ENCODE data around the gene CACHD1.
A peak's percentile ranks its signal among the peaks of the same experiment; 100 is the strongest.

Gene CACHD1

DNA sequence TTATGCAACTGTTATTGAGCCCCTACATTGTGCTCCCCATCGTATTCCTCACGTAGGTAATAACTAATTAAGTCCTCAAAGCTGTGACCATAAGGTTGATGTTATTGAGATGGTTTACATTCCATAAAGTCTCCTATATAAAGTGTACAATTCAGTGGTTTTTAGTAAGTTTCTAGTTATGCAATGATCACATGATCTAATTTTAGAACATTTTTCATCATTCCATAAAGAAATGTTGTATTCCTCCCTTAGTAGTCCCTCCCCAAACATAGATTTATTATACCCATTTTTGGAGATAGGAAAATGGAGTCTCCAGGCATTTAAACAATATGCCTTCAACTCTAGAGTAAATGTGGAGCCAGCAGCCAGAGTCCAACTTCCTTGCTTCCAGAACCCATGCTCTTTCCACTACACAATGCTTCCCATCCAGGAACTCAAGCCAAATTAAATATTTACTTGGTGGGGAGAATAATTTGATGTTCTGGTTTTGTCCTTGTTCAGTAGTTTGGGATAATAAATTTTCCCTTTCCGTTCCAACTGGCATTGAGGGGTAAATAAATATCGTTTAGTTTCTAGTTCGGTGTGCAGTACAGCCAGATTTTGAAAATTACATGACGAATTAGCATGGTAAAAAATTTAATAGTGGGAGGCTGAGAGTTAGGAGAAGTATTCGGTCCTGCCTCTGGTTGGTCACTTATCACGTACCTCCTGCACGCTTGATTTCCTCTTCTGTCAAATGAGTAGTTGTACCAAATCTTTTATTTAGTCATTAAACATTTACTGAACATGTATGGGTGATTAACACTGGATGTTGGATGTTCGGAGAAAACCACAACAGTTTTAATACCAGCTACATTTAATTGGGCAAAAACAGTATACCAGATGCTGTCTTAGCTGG is 66.3 kb downstream of the CACHD1 start:
- no peak for DNase-seq (ENCODE audit: low read depth)
- no peak overlapping the region for H3K4me3 ChIP-seq (replicated peaks; ENCODE audit: low read depth, low read length)
- TF ChIP-seq, protein P1, sequence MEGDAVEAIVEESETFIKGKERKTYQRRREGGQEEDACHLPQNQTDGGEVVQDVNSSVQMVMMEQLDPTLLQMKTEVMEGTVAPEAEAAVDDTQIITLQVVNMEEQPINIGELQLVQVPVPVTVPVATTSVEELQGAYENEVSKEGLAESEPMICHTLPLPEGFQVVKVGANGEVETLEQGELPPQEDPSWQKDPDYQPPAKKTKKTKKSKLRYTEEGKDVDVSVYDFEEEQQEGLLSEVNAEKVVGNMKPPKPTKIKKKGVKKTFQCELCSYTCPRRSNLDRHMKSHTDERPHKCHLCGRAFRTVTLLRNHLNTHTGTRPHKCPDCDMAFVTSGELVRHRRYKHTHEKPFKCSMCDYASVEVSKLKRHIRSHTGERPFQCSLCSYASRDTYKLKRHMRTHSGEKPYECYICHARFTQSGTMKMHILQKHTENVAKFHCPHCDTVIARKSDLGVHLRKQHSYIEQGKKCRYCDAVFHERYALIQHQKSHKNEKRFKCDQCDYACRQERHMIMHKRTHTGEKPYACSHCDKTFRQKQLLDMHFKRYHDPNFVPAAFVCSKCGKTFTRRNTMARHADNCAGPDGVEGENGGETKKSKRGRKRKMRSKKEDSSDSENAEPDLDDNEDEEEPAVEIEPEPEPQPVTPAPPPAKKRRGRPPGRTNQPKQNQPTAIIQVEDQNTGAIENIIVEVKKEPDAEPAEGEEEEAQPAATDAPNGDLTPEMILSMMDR (IDR thresholded peaks at IDR 0.05; ENCODE audit: low read length, missing control alignments): no peak

DNA sequence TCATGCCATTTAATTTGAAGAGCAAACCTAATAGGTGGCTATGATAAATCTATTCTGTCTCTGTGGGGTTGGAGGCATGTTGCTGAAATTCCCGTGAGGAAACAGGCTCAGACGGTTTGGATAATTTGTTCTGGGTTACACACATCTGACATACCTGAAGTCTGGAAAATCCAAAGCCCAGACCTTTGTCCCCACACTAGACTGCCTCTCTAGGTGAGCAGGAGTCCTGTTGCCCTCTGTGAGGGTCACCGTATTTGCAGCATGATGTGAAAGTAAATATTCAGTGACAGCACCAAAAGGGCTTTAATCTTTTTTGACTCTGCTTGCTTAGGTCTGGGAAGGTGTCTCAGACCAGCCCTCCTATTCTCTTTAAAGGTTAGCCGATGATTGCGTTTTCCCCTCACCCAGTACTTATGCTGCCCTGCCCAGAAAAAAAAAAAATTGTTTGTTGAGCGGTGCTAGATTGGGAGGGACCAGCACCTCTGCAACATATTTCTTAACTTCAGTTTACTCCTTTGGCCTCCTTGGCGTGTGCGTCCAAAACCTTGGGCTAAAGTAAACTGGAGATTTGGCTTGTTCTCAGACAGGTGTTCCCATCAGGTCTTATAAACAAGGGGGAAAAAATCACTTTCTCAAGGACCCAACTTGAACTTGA is 67.0 kb downstream of the CACHD1 start:
- no peak overlapping the region for H3K4me3 ChIP-seq (replicated peaks; ENCODE audit: low read depth, low read length)
- TF ChIP-seq, protein P1 (IDR thresholded peaks at IDR 0.05; ENCODE audit: low read length, missing control alignments): no peak
- no peak for DNase-seq (ENCODE audit: low read depth)

DNA sequence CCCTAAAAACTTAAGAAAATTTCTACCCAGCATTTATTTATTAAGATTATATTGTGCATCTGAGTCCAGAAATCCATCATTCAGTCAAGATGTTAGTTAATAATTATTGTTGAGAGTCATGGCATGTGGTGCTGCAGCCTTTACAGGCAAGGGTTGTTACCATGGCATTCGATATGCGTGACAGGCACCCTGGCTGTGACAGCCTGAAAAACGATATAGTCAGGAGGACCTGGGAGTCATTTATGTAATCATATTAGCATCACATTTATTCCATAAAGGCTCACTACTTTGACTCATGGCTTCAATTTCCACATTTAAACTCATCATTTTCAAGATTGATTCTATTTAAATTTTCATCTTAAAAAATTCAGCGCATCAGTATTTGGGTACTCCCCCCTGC is 68.0 kb downstream of the CACHD1 start:
- no peak overlapping the region for H3K4me3 ChIP-seq (replicated peaks; ENCODE audit: low read depth, low read length)
- TF ChIP-seq, protein P1 (IDR thresholded peaks at IDR 0.05; ENCODE audit: low read length, missing control alignments): no peak
- DNase-seq (ENCODE audit: low read depth): no peak

DNA sequence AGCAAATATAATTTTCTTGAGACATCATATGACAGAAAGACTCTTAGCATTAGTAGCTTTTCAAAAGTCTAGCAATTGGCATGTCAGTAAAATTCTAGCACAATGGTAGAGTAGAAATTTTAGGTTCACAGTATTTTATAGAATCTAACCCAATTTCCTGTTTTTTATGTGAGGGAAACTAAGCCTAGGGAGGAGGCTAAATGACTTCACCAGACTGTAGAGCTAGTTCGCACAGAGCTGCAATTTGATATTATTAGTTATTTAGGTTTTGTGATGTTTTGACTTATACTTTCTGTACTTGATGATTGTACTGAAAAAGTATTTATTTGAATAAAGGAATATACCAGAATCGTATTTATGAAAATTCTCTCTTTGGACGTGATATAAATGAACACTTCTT is 68.5 kb downstream of the CACHD1 start:
- no peak overlapping the region for H3K4me3 ChIP-seq (replicated peaks; ENCODE audit: low read depth, low read length)
- no peak for DNase-seq (ENCODE audit: low read depth)
- TF ChIP-seq, protein P1 (IDR thresholded peaks at IDR 0.05; ENCODE audit: low read length, missing control alignments): no peak

DNA sequence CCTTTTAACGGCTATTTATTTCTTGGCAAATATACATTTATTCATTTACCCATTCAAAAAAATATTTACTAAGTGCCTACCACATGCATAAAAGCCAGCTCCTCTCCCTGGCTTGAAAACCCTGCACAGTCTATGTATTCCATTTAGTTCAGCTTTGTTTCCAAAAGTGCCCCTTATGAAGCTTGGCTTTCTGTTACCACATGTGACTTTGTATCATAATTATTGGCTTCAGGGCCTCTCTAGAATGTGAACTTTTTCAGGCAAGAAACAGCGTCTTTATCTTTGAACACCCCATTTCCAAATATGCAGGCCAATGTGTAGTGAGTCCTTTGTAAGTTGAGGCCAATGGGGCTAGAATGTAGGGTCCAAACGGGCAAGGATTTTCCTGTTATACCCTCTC is 69.4 kb downstream of the CACHD1 start:
- no peak for DNase-seq (ENCODE audit: low read depth)
- TF ChIP-seq, protein P1 (IDR thresholded peaks at IDR 0.05; ENCODE audit: low read length, missing control alignments): no peak
- H3K4me3 ChIP-seq (replicated peaks; ENCODE audit: low read depth, low read length): no peak overlapping the region

DNA sequence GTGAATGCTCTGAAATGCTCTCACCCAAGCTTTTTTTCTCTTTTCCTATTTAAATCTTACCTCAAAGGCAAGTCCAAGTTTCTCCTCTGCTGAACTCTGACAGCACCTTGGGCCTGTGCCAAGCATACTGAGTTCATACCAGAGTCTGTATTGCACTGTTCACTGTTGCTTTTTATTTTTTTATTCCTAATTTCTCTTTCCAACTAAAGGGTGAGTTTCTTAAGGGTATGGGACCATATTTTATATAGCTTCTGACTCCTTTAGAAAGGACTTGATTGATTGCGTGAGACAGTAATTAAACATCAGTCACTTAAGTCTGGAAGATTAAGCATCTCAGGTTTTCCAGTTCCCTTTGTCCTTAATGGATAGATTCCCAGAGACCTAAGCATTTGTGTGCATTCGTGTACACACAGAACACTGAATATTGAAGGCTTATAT is 69.9 kb downstream of the CACHD1 start:
- H3K4me3 ChIP-seq (replicated peaks; ENCODE audit: low read depth, low read length): peak overlapping the region; percentile 21

More for the DNA sequence above, 69.9 kb downstream of the CACHD1 start:
- TF ChIP-seq, protein P1 (IDR thresholded peaks at IDR 0.05; ENCODE audit: low read length, missing control alignments): no peak
- DNase-seq (ENCODE audit: low read depth): peak; percentile 87
